ENCODE measurements around the gene CCDC47.

CCDC47 gene

GRCh38 chr17:63706336-63707082 is 66.9 kb downstream of the CCDC47 start:
- H3K4me3 ChIP-seq (ENCODE audit: low read depth, low read length): no peak overlapping the region
- TF ChIP-seq CTCF (IDR thresholded peaks at IDR 0.05; ENCODE audit: low read depth, low read length): no peak

- H3K4me3 ChIP-seq (ENCODE audit: low read depth, low read length): no peak overlapping the region
- TF ChIP-seq CTCF (IDR thresholded peaks at IDR 0.05; ENCODE audit: low read depth, low read length): no peak
Observed at GRCh38 chr17:63705657-63706056, 67.7 kb downstream of the CCDC47 start.

GRCh38 chr17:63704836-63705235 is 68.6 kb downstream of the CCDC47 start:
- TF ChIP-seq CTCF (IDR thresholded peaks at IDR 0.05; ENCODE audit: low read depth, low read length): no peak
- no peak overlapping the region for H3K4me3 ChIP-seq (ENCODE audit: low read depth, low read length)

GRCh38 chr17:63704259-63704576 is 69.2 kb downstream of the CCDC47 start:
- TF ChIP-seq CTCF (IDR thresholded peaks at IDR 0.05; ENCODE audit: low read depth, low read length): no peak
- no peak overlapping the region for H3K4me3 ChIP-seq (ENCODE audit: low read depth, low read length)

- H3K4me3 ChIP-seq (ENCODE audit: low read depth, low read length): no peak overlapping the region
- no peak for TF ChIP-seq CTCF (IDR thresholded peaks at IDR 0.05; ENCODE audit: low read depth, low read length)
Observed at GRCh38 chr17:63703556-63704258, 69.7 kb downstream of the CCDC47 start.

GRCh38 chr17:63703029-63703428 is 70.4 kb downstream of the CCDC47 start:
- no peak overlapping the region for H3K4me3 ChIP-seq (ENCODE audit: low read depth, low read length)
- TF ChIP-seq CTCF (IDR thresholded peaks at IDR 0.05; ENCODE audit: low read depth, low read length): no peak

GRCh38 chr17:63702721-63703015 is 70.7 kb downstream of the CCDC47 start:
- H3K4me3 ChIP-seq (ENCODE audit: low read depth, low read length): no peak overlapping the region
- no peak for TF ChIP-seq CTCF (IDR thresholded peaks at IDR 0.05; ENCODE audit: low read depth, low read length)

All from WI38 (cell line).